GM23338 (cell line): ENCODE measurements around the gene IMMP2L. TPM values are rescaled to one million over a fixed set of nuclear protein-coding genes. Genes with fewer than 3 reads are reported as not detected.
"Not testable (repeated sequence)": the region's sequence is repeated elsewhere in the genome, so short reads cannot be mapped to it uniquely, and the experiment has no call there.

Experiments used
- ATAC-seq: fragments of 200-7000 bp; cut with Tn5 transposase; 3 replicates; pipeline ENCODE4 v1.9.1; 2020
- DNase-seq: peaks from one replicate; pipeline ENCODE4 v3.0.0-alpha.2; 2015; ENCODE audit warnings: low spot score
- H2AFZ ChIP-seq: fragments of 200-600 bp; sonication (generic); 2 replicates; pipeline ENCODE4 v1.8.0; 2016; ENCODE audit warnings: antibody characterized with exemption, mild to moderate bottlenecking, moderate library complexity
- H3F3A ChIP-seq: fragments of 200-600 bp; sonication (generic); replicated peaks from 2 replicates; pipeline ENCODE4 v1.8.0; 2017; ENCODE audit warnings: antibody characterized with exemption, mixed run types, low read depth
- H3K27ac ChIP-seq: fragments of 200-600 bp; sonication (generic); 2 replicates; pipeline ENCODE4 v1.6.1; 2016; ENCODE audit warnings: low read depth
- H3K27me3 ChIP-seq: fragments of 200-600 bp; sonication (generic); 2 replicates; pipeline ENCODE4 v1.8.0; 2016; ENCODE audit warnings: mild to moderate bottlenecking, mixed run types, moderate library complexity; ENCODE audit not compliant: insufficient read depth
- H3K36me3 ChIP-seq: fragments of 200-600 bp; sonication (generic); 2 replicates; pipeline ENCODE4 v1.8.0; 2016; ENCODE audit warnings: mild to moderate bottlenecking; ENCODE audit not compliant: insufficient read depth
- H3K4me1 ChIP-seq: fragments of 200-600 bp; sonication (generic); 2 replicates; pipeline ENCODE4 v1.8.0; 2016; ENCODE audit warnings: mild to moderate bottlenecking, moderate library complexity; ENCODE audit not compliant: insufficient read depth
- H3K4me2 ChIP-seq: fragments of 200-600 bp; sonication (generic); 2 replicates; pipeline ENCODE4 v1.7.1; 2017; ENCODE audit warnings: mixed run types
- H3K4me3 ChIP-seq: fragments of 200-600 bp; sonication (generic); 2 replicates; pipeline ENCODE4 v1.6.1; 2016; ENCODE audit warnings: mixed run types
- H3K79me2 ChIP-seq: fragments of 200-600 bp; sonication (generic); replicated peaks from 2 replicates; pipeline ENCODE4 v1.8.0; 2017; ENCODE audit warnings: mild to moderate bottlenecking; ENCODE audit not compliant: insufficient read depth
- H3K9me2 ChIP-seq: fragments of 200-600 bp; sonication (generic); 2 replicates; pipeline ENCODE4 v1.8.0; 2017; ENCODE audit not compliant: insufficient read depth
- H4K20me1 ChIP-seq: fragments of 200-600 bp; sonication (generic); replicated peaks from 2 replicates; pipeline ENCODE4 v1.8.0; 2017; ENCODE audit warnings: mild to moderate bottlenecking; ENCODE audit not compliant: insufficient read depth
- H3K27ac Mint-ChIP-seq: 2 replicates; pipeline ENCODE4 v1.8.0; 2020; ENCODE audit warnings: inconsistent platforms, mild to moderate bottlenecking, moderate library complexity, mixed read lengths
- H3K27me3 Mint-ChIP-seq: 3 replicates; pipeline ENCODE4 v1.8.0; 2022; ENCODE audit warnings: low read depth, mild to moderate bottlenecking, moderate library complexity, mixed read lengths, inconsistent platforms; ENCODE audit not compliant: insufficient read depth, poor library complexity
- H3K36me3 Mint-ChIP-seq: 3 replicates; pipeline ENCODE4 v1.8.0; 2021; ENCODE audit warnings: low read depth, mild to moderate bottlenecking, inconsistent platforms, moderate library complexity, mixed read lengths
- H3K4me1 Mint-ChIP-seq: 3 replicates; pipeline ENCODE4 v1.8.0; 2020; ENCODE audit warnings: mild to moderate bottlenecking, inconsistent platforms, mixed read lengths
- H3K4me3 Mint-ChIP-seq: 3 replicates; pipeline ENCODE4 v1.8.0; 2021; ENCODE audit warnings: moderate library complexity, mild to moderate bottlenecking, inconsistent platforms, mixed read lengths
- H3K9me3 Mint-ChIP-seq: 3 replicates; pipeline ENCODE4 v1.8.0; 2020; ENCODE audit warnings: moderate library complexity, mild to moderate bottlenecking, inconsistent platforms, mixed read lengths
- CTCF ChIP-seq, 2 experiments: fragments of 200-600 bp in 1 of 2; sonication (generic) in 1 of 2; conservative IDR thresholded peaks; 2 replicates each; pipeline versions ENCODE4 v1.5.1 to v1.6.1; 2016 to 2017; ENCODE audit warnings: antibody characterized with exemption in 2 of 2, low read depth in 2 of 2, mild to moderate bottlenecking in 2 of 2, moderate library complexity in 1 of 2
- ETS1 ChIP-seq: IDR thresholded peaks from 2 replicates; pipeline ENCODE4 v1.6.1; 2016; ENCODE audit warnings: antibody characterized with exemption
- EZH2phosphoT487 ChIP-seq: fragments of 200-600 bp; sonication (generic); IDR thresholded peaks from one replicate; pipeline ENCODE4 v1.8.1; 2018; ENCODE audit warnings: antibody characterized with exemption; ENCODE audit not compliant: unreplicated experiment
- POLR2AphosphoS5 ChIP-seq: IDR thresholded peaks from 2 replicates; pipeline ENCODE4 v1.6.1; 2016; ENCODE audit warnings: antibody characterized with exemption, low read depth
- REST ChIP-seq: IDR thresholded peaks from one replicate; pipeline ENCODE4 v1.6.1; 2018; ENCODE audit warnings: antibody characterized with exemption; ENCODE audit not compliant: unreplicated experiment
- polyA plus RNA-seq: library from polyadenylated mRNA; unstranded; fragments of >200 nt; fragmentation: Nextera tagmentation; extraction: Ambion mirVana; gene quantifications from 2 replicates; pipeline ENCODE4 v1.2.1, GENCODE V29; 2016
- total RNA-seq: library from RNA; depleted of rRNA; stranded (reverse); fragments of >200 nt; shearing (Covaris generic); gene quantifications from 2 replicates; pipeline ENCODE4 v1.2.3, GENCODE V29; 2014

Gene IMMP2L
- total and polyA plus RNA-seq, 2 experiments from 2014 or later: 7.3 to 14.0 TPM

- Histone ChIP-seq H3K4me2 (0 out of 2 replicates have a peak overlapping the region, but pooled peaks have one; percentile 1), H3K4me3 (no peak overlapping the region), H3F3A (no peaks in the 10 kb centered on the region), H2AFZ (no peak overlapping the region), H3K27me3 (no peaks in the 10 kb centered on the region), H3K79me2 (no peaks in the 10 kb centered on the region), H3K9me2 (no peaks in the 10 kb centered on the region), H4K20me1 (no peaks in the 10 kb centered on the region), H3K27ac (no peak overlapping the region), H3K4me1 (peaks cover 30% of the 10 kb centered on the region), H3K36me3 (no peaks in the 10 kb centered on the region)
- ATAC-seq: no peak
- no peaks in the 10 kb centered on the region for H3K27me3 Mint-ChIP-seq
- H3K27ac Mint-ChIP-seq: no peak overlapping the region
- no peak for DNase-seq
- no peaks in the 10 kb centered on the region for H3K9me3 Mint-ChIP-seq
- H3K36me3 Mint-ChIP-seq: no peaks in the 10 kb centered on the region; the same call in 2 of the 3 replicates
- H3K4me3 Mint-ChIP-seq: no peak overlapping the region
- TF ChIP-seq EZH2phosphoT487 (no peak), CTCF (conservative IDR thresholded peaks at IDR 0.05; ENCODE audit: low read depth in 2 of 2) (no peak), POLR2AphosphoS5 (no peak), ETS1 (no peak), REST (no peak)
- H3K4me1 Mint-ChIP-seq: peaks cover 32% of the 10 kb centered on the region
These were observed 488.1 kb downstream of the IMMP2L start for GRCh38 chr7:111074071-111074747.

GRCh38 chr7:111072658-111073057 is 489.6 kb downstream of the IMMP2L start:
- H3K36me3 ChIP-seq, H3K79me2 ChIP-seq, H3F3A ChIP-seq, H2AFZ ChIP-seq, H3K27me3 Mint-ChIP-seq, H4K20me1 ChIP-seq, H3K9me3 Mint-ChIP-seq, H3K9me2 ChIP-seq, H3K4me2 ChIP-seq, H3K27me3 ChIP-seq, H3K36me3 Mint-ChIP-seq, H3K4me3 ChIP-seq, H3K4me3 Mint-ChIP-seq, H3K27ac ChIP-seq, DNase-seq: not testable (repeated sequence)
- Mint-ChIP-seq H3K4me1 (peaks cover 31% of the 10 kb centered on the region), H3K27ac (peak overlapping the region; percentile 52; the same call in 1 of the 2 replicates)
- peaks cover 28% of the 10 kb centered on the region for H3K4me1 ChIP-seq
- peak; percentile 44 for ATAC-seq
